Calu3 (cell line): ENCODE data around the gene R3HDM2. TPM values are rescaled to one million over a fixed set of nuclear protein-coding genes. Genes with fewer than 3 reads are reported as not detected.

Source experiments
- BruUV-seq: library from RNA; stranded (reverse); fragments of 400-500 nt; replicated peaks from 2 replicates; lab custom pipeline; 2021; lab: Mats Ljungman, UMichigan
- CTCF ChIA-PET: fragments of 300-600 bp; sonication (Branson Sonifier 250); formaldehyde crosslinking; loops from one replicate; lab custom pipeline; 2022; ENCODE audit warnings: antibody characterized with exemption; lab: Charles Lee
- DNase-seq: peaks from one replicate; pipeline ENCODE4 v3.0.0; 2022
- H3K27ac Mint-ChIP-seq: one replicate; pipeline ENCODE4 v1.8.0; 2022; ENCODE audit warnings: mixed read lengths; ENCODE audit not compliant: unreplicated experiment
- H3K27me3 Mint-ChIP-seq: one replicate; pipeline ENCODE4 v1.8.0; 2022; ENCODE audit warnings: mixed read lengths; ENCODE audit not compliant: unreplicated experiment
- H3K36me3 Mint-ChIP-seq: one replicate; pipeline ENCODE4 v1.8.0; 2022; ENCODE audit warnings: mild to moderate bottlenecking, moderate library complexity, mixed read lengths; ENCODE audit not compliant: insufficient read depth, unreplicated experiment
- H3K4me1 Mint-ChIP-seq: one replicate; pipeline ENCODE4 v1.8.0; 2022; ENCODE audit warnings: mild to moderate bottlenecking, low read depth, mixed read lengths; ENCODE audit not compliant: unreplicated experiment
- H3K4me3 Mint-ChIP-seq: one replicate; pipeline ENCODE4 v1.8.0; 2022; ENCODE audit warnings: mild to moderate bottlenecking, low read depth, moderate library complexity, mixed read lengths; ENCODE audit not compliant: unreplicated experiment
- H3K9me3 Mint-ChIP-seq: one replicate; pipeline ENCODE4 v1.8.0; 2022; ENCODE audit warnings: low read depth, mixed read lengths; ENCODE audit not compliant: unreplicated experiment
- intact Hi-C: fragments of 100-400 bp; cut with micrococcal nuclease; formaldehyde crosslinking; loops from one replicate; pipeline ENCODE4 v1.10.0; 2022; ENCODE audit not compliant: unreplicated experiment
- total RNA-seq: library from RNA; stranded (reverse); gene quantifications from 2 replicates; pipeline ENCODE4 v1.2.3, GENCODE V29; 2022
- TF ChIP-seq, protein P1 (sequence below): fragments of 200-600 bp; IDR thresholded peaks from one replicate; pipeline ENCODE4 v1.8.0; 2022; ENCODE audit warnings: antibody characterized with exemption; ENCODE audit not compliant: unreplicated experiment

R3HDM2 gene
- total RNA-seq, 1 experiment from 2014 or later = 77.3 TPM

DNA sequence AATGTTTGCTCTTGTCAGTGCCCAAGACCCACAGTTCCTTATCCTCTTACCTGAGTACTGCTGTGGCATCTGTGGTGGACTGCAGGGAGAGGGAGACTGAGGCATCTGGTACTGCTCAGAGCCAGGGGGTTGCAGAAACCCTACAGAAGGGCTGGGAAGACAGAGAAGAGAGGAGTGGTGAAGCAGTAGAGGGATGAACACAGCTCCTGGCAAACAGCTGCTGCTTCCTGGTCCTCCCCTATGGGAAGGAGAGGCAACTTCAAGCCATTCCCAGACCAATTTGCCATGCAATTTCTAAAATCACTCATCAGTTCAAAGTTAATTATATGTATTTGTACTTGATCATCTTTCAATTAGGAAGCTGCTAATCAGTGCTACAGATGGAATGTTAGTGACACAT, 164.2 kb downstream of the R3HDM2 start:
- H3K9me3 Mint-ChIP-seq = no peaks in the 10 kb centered on the region
- TF ChIP-seq, protein P1, sequence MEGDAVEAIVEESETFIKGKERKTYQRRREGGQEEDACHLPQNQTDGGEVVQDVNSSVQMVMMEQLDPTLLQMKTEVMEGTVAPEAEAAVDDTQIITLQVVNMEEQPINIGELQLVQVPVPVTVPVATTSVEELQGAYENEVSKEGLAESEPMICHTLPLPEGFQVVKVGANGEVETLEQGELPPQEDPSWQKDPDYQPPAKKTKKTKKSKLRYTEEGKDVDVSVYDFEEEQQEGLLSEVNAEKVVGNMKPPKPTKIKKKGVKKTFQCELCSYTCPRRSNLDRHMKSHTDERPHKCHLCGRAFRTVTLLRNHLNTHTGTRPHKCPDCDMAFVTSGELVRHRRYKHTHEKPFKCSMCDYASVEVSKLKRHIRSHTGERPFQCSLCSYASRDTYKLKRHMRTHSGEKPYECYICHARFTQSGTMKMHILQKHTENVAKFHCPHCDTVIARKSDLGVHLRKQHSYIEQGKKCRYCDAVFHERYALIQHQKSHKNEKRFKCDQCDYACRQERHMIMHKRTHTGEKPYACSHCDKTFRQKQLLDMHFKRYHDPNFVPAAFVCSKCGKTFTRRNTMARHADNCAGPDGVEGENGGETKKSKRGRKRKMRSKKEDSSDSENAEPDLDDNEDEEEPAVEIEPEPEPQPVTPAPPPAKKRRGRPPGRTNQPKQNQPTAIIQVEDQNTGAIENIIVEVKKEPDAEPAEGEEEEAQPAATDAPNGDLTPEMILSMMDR = no peak
- peaks cover 37% of the 10 kb centered on the region for H3K36me3 Mint-ChIP-seq
- intact Hi-C loops = no loop called here
- DNase-seq = no peak
- H3K4me1 Mint-ChIP-seq = no peaks in the 10 kb centered on the region
- H3K27ac Mint-ChIP-seq = no peak overlapping the region
- CTCF ChIA-PET = interaction anchor here (1.5 to 2.3 kb wide), 2 partner anchors 186 to 189 kb away, joined by 7 read pairs; partner anchors contain the start of gene INHBE
- BruUV-seq = no TSS peak
- H3K4me3 Mint-ChIP-seq = no peak overlapping the region
- no peaks in the 10 kb centered on the region for H3K27me3 Mint-ChIP-seq

DNA sequence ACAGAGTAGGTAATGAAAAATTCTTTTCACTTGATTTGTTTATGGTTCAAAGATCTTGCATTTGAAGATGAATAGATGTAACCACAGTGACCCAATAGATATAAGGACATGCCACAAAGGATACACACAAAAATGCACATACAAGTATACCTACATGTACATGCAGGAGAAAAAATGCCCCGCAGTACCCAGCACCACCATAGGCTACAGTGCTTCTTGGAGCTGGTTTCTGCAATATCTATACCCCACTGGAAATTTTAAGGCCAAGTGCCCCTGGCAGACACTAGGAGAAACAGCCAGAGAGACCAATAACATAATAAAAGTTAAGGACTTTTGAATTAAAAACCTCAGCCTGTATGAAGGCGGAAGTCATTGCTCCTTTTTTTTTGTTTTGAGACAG, 167.7 kb downstream of the R3HDM2 start:
- H3K9me3 Mint-ChIP-seq = no peaks in the 10 kb centered on the region
- no peak overlapping the region for H3K27ac Mint-ChIP-seq
- intact Hi-C loops = loop anchor here (1.0 kb wide), 1 partner anchor 190 kb away; no protein-coding TSS in a partner anchor
- no peak overlapping the region for H3K4me3 Mint-ChIP-seq
- BruUV-seq = no TSS peak
- H3K27me3 Mint-ChIP-seq = no peaks in the 10 kb centered on the region
- TF ChIP-seq, protein P1 = no peak
- CTCF ChIA-PET = no interaction called here
- peaks cover 40% of the 10 kb centered on the region for H3K36me3 Mint-ChIP-seq
- no peak for DNase-seq
- H3K4me1 Mint-ChIP-seq = no peaks in the 10 kb centered on the region

DNA sequence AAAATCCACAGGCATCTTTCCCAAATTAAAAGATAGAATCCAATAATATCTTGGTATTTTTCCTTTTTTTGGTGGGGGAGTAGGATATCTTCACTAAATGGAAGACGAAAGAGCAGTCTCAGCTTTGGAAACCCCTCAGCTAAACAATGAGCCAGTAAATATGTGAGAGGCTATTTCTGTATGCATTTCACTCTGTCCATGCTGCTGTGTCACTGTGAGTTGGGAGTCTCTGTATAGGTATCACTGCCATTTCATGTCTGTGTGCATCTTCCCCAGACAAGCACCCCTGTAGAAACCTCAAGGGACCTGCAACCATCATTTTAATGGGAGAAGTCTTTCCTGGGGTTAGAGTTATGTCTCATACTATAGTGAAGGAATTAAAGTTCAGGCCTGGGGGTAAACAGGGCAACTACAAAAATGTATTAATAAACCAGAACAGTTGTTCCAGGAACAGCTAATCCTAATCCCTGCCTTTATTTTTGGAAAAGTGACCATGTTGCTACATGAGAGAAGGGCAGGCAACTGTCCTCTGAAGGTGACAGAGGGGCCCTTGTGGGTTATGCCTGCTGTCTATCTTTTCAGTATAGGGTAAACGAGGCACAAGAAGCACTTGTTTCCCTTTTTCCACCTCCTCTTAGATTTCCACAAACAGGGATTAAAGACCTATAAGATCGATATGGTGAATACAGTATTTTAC, 168.6 kb downstream of the R3HDM2 start:
- H3K27ac Mint-ChIP-seq = no peak overlapping the region
- CTCF ChIA-PET = interaction anchor here (1.2 kb wide), 1 partner anchor 192 kb away, joined by 3 read pairs; no protein-coding TSS in a partner anchor

DNA sequence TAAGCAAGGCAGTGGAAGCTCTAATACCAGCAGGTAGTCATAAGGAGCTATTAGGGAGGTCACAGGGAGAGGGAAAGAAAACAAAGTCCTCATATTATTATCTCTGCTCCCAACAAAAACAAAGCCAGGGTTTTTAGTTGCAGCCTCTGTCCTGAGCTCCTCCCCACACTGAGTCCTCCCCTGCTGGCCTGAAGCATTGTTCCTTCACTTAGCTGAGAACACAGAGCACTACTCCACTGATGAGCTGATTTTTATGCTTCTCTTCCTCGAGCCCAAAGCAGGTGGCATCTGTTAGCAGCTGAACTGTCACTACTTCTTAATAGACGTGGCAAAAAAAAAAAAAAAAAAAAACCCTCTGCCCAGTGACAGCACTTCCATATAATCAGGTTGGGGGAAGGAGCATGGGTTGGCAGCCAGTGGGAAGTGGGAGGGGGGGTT, 169.4 kb downstream of the R3HDM2 start:
- CTCF ChIA-PET = interaction anchor here (1.2 kb wide), 1 partner anchor 193 kb away, joined by 3 read pairs; no protein-coding TSS in a partner anchor
- no peak overlapping the region for H3K27ac Mint-ChIP-seq
- DNase-seq = no peak
- intact Hi-C loops = no loop called here
- no peak overlapping the region for H3K4me3 Mint-ChIP-seq
- no peaks in the 10 kb centered on the region for H3K9me3 Mint-ChIP-seq
- H3K36me3 Mint-ChIP-seq = peaks cover 38% of the 10 kb centered on the region
- H3K4me1 Mint-ChIP-seq = no peaks in the 10 kb centered on the region
- no TSS peak for BruUV-seq
- H3K27me3 Mint-ChIP-seq = no peaks in the 10 kb centered on the region
- TF ChIP-seq, protein P1 = no peak

More for the DNA sequence above, 168.6 kb downstream of the R3HDM2 start:
- peaks cover 40% of the 10 kb centered on the region for H3K36me3 Mint-ChIP-seq
- H3K4me3 Mint-ChIP-seq = no peak overlapping the region
- H3K9me3 Mint-ChIP-seq = no peaks in the 10 kb centered on the region
- intact Hi-C loops = no loop called here
- TF ChIP-seq, protein P1 = no peak
- H3K4me1 Mint-ChIP-seq = no peaks in the 10 kb centered on the region
- no peaks in the 10 kb centered on the region for H3K27me3 Mint-ChIP-seq
- DNase-seq = no peak
- BruUV-seq = no TSS peak
